GM19043 (cell line): ENCODE measurements around the gene TUFM.
A peak's percentile ranks its signal among the peaks of the same experiment; 100 is the strongest.
"Not testable (repeated sequence)": the region's sequence is repeated elsewhere in the genome, so short reads cannot be mapped to it uniquely, and the experiment has no call there.

Source experiments
- ATAC-seq: cut with Tn5 transposase; IDR thresholded peaks from one replicate; pipeline ENCODE4 v1.9.1; 2021; ENCODE audit warnings: low read depth; ENCODE audit not compliant: unreplicated experiment

Gene TUFM

DNA sequence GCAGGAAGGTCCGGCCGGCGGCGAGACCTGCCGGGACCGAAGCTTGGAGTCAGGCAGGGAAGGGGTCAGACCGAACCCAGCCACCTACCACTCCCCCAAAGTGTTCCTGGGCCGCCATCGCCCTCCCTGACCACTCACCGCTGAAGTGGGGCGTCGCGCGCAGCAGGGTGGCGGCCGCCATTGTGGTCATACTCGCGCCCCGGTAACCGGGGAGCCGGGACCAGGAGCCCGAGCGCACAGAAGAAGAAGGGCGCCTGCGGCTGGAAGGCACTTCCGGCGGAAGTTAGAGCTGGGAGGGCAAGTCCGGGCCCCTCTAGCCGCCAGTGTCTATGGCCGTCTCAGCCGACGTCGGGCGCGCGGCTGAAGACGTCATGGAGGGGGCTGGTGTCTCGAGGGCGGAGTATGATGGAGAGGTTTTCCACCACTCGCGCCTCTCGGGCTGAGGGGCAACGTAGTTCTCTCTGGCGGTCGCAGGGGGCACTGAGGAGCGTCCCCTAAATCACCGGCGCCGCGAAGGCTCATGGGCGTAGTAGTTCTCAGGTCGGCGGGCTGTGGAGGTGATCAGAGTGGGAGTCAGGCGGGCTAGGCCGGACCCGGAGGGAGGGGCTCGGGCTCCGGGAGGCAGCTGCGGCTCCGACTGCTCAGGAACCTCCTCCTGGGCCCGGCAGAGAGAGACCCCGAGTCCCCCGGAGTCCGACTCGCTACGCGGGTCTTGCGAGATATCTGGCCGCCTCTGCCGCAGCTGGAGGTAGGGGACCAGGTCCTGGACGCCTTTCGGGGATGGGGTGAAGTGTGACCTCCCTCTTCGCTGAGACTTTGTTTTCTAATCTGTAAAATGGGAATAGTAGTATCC is at the start of gene TUFM:
Gene TUFM (minus strand): TSS at position 269 of the 853 bp plus-strand sequence. CDS start 79 bp downstream, at position 190.
- ATAC-seq = peak; percentile 92

GRCh38 chr16:28895609-28896008 is 49.5 kb upstream of the TUFM start:
- ATAC-seq = no peak

- no peak for ATAC-seq
Measured at GRCh38 chr16:28893291-28893690, 47.1 kb upstream of the TUFM start.

GRCh38 chr16:28891964-28892890 is 46.1 kb upstream of the TUFM start:
- no peak for ATAC-seq

DNA sequence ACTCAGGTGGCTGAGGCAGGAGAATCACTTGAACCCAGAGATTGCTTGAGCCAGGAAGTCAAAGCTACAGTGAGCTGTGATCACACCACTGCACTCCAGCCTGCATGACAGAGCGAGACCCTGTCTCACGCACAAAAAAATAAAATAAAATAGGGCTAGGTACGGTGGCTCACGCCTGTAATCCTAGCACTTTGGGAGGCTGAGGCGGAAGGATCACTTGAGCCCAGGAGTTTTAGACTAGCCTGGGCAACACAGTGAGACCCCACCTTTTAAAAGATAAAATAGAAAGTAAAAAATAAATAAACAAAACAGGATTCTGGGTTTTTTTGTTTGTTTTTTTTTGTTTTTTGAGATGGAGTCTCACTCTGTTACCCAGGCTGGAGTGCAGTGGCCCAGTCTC is 44.2 kb upstream of the TUFM start:
- ATAC-seq = not testable (repeated sequence)

DNA sequence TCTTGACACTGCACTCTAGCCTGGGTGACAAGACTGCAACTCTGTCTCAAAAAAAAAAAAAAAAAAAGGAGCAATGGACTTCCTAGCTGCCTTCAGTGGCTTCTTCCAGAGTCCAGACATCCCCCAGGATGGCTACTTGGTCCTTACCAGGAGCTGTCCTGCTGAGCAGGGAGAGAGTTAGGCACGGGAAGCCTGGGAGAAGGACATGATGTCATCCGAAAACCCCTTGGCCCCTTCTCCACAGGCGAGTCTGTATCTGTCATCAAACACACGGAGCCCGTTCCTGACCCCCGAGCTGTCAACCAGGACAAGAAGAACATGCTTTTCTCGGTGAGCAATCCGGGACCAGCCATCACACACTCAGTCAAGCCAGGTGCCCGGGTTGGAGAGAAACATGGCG is 40.8 kb upstream of the TUFM start:
- no peak for ATAC-seq

DNA sequence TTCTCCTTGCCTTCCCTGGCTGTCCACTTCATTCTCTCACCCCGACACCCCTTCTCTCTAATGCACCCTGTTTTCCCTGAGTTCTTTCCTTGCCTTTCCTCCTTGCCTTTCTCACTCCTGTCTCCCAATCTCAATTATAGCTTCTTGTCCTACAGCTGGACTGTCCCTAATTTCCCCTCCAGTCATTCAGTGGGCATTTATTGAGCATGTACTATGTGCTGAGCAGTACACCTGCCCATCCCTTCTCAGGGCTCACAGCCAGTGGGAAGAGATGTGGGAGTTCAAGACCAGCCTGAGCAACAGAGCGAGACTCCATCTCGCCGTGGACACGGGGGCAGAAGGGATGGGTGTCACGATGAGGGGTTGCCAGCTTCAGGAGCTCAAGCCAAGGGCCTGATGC is 37.9 kb upstream of the TUFM start:
- no peak for ATAC-seq

GRCh38 chr16:28883221-28883996 is 37.3 kb upstream of the TUFM start:
- no peak for ATAC-seq

DNA sequence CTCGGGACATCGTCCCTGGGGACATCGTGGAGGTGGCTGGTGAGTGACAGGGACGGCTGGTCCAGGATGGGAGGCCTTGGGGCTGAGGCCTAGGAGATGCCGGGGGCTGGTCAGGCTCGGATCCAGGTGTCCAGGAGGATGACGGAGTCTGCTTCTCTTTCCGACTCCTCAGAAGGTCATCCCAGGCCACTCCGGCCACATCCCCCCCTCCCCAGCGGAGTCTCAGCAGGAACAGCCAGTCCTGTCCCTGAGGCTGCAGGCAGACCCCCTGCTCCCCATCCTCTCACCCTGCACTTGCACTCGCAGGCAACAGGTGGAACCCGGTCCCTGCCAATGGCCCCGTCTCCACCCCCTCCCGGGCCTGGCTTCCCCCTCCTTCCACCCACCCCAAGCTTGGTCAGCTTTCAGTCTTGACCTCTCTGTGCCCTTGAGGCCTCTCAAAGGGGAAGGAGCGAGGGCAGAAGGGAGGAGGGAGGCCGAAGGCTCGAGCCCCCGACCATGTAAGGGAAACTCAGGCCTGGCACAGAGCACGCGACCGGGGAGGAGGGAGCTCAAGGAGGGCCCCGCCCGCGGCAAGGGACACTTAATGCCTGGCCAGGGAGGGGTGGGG is 36.5 kb upstream of the TUFM start:
- no peak for ATAC-seq

DNA sequence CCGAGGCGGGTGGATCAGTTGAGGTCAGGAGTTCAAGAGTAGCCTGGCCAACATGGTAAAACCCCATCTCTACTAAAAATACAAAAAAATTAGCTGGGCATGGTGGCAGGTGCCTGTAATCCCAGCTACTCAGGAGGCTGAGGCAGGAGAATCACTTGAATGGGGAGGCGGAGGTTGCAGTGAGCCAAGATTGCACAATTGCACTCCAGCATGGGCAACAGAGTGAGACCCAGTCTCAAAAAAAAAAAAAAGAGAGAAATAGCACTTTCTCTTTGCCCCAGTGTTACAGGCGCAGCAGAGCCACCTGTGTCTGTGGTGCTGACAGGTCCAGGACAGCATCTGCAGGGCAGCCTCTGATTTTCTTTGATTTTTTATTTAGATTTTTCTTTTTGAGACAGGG is 35.4 kb upstream of the TUFM start:
- ATAC-seq = not testable (repeated sequence)

DNA sequence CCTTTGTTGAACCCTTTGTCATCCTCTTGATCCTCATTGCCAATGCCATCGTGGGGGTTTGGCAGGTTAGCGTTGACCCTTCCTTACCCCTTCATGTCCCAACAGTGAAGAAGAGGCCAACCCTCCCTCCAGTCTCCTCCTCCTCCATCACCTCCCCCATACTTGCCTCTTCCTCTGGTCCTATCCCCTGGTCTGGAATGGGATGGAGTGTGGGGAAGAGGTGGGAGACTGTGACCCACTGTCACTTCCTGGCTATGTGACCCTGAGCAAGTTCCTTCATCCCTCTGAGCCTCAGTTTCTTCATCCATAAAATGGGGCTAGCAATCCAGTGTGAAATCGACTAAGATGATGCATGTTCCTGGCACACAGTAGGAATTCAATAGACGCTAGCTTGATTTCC is 34.8 kb upstream of the TUFM start:
- ATAC-seq = no peak

DNA sequence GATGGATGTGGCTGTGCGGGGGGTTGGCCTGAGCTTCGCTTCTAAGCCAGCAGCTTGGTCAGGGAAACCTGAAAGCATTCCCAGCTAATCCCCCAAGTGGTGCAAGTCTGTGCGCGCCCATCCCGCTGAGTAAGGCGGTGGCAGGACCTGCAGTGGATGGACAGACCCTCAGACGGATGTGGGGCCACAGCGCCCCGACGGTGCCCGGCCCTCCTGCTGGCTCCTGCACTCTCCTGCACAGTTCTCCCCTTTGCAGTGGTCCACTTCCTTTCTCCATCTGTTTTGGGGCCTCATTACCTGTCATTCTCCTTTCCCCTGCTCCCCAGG is 34.4 kb upstream of the TUFM start:
- ATAC-seq = no peak

GRCh38 chr16:28879841-28880588 is 33.9 kb upstream of the TUFM start:
- peak; percentile 74 for ATAC-seq

DNA sequence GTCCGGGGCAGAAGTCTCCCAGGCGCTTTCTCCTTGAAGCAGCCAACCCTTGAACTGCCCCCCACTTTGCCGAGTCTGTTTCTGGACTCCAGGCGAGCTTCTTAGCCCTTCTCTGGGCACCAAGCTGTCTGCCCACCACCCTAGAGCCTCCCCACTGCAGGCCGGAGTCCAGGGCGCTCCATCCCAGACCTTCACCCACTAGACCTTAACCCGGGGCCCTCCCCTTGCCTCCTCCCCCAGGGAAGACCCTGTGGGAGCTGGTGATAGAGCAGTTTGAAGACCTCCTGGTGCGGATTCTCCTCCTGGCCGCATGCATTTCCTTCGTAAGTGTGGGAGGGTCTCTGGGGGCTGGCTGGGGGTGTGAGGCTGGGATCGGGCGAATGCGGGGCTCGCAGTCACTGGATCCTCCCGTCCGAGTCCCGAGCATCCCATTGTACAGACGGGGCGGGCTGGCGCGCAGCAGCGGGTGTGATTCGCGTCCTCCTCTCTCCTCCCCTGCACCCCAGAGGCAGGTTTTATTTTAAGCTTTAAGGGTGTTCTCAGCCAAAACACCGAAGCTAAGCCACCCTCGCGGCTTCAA is 33.2 kb upstream of the TUFM start:
- no peak for ATAC-seq

GRCh38 chr16:28878083-28878926 is 32.2 kb upstream of the TUFM start, which contains the start of gene ATP2A1:
ATP2A1 (plus strand) TSS chr16:28878488; CDS start chr16:28878672, 184 bp downstream.
- no peak for ATAC-seq

- ATAC-seq = no peak
Measured at GRCh38 chr16:28877655-28878000, 31.5 kb upstream of the TUFM start.

DNA sequence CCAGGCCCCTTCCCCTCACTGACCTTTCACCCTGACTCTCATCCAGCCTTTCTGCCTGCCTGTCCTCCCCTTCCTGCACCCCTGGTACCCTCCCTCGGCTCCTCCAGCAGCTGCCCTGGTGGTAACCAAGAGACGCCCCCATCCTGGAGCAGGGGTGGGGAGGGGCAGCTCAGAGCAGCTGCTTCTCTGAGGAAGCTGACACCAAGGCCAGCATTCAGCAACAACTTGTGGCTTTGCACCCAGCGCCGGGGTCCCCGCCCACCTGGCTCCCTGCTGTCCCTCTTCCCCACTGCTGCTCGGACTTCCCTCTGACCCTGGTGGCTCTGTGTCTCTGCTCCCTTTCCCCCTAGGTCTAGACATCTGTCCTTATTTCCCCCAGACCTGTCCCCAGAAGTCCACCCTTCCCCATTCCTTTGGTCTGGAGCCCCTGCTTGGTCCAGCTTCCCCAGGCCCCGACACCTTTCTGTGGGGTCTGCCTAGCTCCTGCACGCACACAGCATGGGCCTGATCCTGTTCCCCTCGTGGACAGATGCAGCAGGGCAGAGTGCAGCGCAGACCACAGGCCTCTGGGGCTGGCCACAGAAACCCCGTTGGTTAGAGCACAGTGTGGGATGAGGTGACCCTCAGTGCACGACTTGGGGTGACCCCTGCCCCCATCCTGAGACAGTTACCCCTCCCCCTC is 31.0 kb upstream of the TUFM start:
- no peak for ATAC-seq
